AG10803 (cell line): Measurements from ENCODE around the gene PRKN.

ENCODE experiments used
- DNase-seq: peaks from one replicate; pipeline ENCODE4 v3.0.0; 2010; ENCODE audit warnings: low read depth
- H3K4me3 ChIP-seq: 2 replicates; pipeline ENCODE4 v1.5.1; 2011; ENCODE audit warnings: mild to moderate bottlenecking, low read length, control low read depth
- TF ChIP-seq, protein P1 (sequence below): conservative IDR thresholded peaks from 2 replicates; pipeline ENCODE4 v1.5.1; 2011; ENCODE audit warnings: mild to moderate bottlenecking, low read length, control low read depth, inconsistent platforms

The PRKN gene

DNA sequence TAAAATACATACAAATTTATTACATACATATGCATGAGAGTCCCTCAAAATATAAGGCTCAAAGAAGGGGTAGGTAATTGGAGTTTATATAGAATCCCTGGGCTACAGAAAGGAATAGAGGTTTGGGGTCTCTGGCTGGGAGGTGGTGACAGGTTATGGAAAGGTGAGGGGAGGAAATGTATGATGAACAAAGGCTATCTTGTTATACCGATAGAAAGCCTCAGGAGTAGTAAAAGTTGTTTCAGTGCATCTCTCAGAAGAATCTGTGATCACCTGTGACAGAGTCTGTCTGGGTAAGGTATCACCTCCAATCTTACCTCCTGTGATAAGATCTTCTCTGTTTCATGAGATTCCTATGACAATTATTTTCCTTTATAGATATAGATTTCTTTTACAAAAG, 1200.8 kb downstream of the PRKN start:
- no peak overlapping the region for H3K4me3 ChIP-seq
- TF ChIP-seq, protein P1, sequence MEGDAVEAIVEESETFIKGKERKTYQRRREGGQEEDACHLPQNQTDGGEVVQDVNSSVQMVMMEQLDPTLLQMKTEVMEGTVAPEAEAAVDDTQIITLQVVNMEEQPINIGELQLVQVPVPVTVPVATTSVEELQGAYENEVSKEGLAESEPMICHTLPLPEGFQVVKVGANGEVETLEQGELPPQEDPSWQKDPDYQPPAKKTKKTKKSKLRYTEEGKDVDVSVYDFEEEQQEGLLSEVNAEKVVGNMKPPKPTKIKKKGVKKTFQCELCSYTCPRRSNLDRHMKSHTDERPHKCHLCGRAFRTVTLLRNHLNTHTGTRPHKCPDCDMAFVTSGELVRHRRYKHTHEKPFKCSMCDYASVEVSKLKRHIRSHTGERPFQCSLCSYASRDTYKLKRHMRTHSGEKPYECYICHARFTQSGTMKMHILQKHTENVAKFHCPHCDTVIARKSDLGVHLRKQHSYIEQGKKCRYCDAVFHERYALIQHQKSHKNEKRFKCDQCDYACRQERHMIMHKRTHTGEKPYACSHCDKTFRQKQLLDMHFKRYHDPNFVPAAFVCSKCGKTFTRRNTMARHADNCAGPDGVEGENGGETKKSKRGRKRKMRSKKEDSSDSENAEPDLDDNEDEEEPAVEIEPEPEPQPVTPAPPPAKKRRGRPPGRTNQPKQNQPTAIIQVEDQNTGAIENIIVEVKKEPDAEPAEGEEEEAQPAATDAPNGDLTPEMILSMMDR = no peak
- no peak for DNase-seq

- H3K4me3 ChIP-seq = no peak overlapping the region
- TF ChIP-seq, protein P1 = no peak
- no peak for DNase-seq
Measured at GRCh38 chr6:161523362-161523761, 1204.2 kb downstream of the PRKN start.

- H3K4me3 ChIP-seq = no peak overlapping the region
- TF ChIP-seq, protein P1 = no peak
Measured at GRCh38 chr6:161522276-161522675, 1205.3 kb downstream of the PRKN start.

GRCh38 chr6:161511447-161512095, 1216.0 kb downstream of the PRKN start:
- H3K4me3 ChIP-seq = no peak overlapping the region
- TF ChIP-seq, protein P1 = no peak
- no peak for DNase-seq

More at GRCh38 chr6:161522276-161522675, 1205.3 kb downstream of the PRKN start:
- DNase-seq = no peak

- no peak for DNase-seq
- no peak overlapping the region for H3K4me3 ChIP-seq
- TF ChIP-seq, protein P1 = no peak
Measured at GRCh38 chr6:161508341-161508740, 1219.2 kb downstream of the PRKN start.

GRCh38 chr6:161507375-161507774, 1220.2 kb downstream of the PRKN start:
- no peak for DNase-seq
- H3K4me3 ChIP-seq = no peak overlapping the region
- TF ChIP-seq, protein P1 = no peak

GRCh38 chr6:161503570-161503969, 1224.0 kb downstream of the PRKN start:
- no peak for DNase-seq
- TF ChIP-seq, protein P1 = no peak
- no peak overlapping the region for H3K4me3 ChIP-seq
